ENCODE results near the gene MAN1A1. TPM values are rescaled to one million over a fixed set of nuclear protein-coding genes. Genes with fewer than 3 reads are reported as not detected.

Gene MAN1A1
- total and polyA plus RNA-seq, 2 experiments from 2014 or later = 2.0 to 8.7 TPM

GRCh38 chr6:119256978-119257462, 92.5 kb downstream of the MAN1A1 start (continued):
- TF ChIP-seq, protein P1, sequence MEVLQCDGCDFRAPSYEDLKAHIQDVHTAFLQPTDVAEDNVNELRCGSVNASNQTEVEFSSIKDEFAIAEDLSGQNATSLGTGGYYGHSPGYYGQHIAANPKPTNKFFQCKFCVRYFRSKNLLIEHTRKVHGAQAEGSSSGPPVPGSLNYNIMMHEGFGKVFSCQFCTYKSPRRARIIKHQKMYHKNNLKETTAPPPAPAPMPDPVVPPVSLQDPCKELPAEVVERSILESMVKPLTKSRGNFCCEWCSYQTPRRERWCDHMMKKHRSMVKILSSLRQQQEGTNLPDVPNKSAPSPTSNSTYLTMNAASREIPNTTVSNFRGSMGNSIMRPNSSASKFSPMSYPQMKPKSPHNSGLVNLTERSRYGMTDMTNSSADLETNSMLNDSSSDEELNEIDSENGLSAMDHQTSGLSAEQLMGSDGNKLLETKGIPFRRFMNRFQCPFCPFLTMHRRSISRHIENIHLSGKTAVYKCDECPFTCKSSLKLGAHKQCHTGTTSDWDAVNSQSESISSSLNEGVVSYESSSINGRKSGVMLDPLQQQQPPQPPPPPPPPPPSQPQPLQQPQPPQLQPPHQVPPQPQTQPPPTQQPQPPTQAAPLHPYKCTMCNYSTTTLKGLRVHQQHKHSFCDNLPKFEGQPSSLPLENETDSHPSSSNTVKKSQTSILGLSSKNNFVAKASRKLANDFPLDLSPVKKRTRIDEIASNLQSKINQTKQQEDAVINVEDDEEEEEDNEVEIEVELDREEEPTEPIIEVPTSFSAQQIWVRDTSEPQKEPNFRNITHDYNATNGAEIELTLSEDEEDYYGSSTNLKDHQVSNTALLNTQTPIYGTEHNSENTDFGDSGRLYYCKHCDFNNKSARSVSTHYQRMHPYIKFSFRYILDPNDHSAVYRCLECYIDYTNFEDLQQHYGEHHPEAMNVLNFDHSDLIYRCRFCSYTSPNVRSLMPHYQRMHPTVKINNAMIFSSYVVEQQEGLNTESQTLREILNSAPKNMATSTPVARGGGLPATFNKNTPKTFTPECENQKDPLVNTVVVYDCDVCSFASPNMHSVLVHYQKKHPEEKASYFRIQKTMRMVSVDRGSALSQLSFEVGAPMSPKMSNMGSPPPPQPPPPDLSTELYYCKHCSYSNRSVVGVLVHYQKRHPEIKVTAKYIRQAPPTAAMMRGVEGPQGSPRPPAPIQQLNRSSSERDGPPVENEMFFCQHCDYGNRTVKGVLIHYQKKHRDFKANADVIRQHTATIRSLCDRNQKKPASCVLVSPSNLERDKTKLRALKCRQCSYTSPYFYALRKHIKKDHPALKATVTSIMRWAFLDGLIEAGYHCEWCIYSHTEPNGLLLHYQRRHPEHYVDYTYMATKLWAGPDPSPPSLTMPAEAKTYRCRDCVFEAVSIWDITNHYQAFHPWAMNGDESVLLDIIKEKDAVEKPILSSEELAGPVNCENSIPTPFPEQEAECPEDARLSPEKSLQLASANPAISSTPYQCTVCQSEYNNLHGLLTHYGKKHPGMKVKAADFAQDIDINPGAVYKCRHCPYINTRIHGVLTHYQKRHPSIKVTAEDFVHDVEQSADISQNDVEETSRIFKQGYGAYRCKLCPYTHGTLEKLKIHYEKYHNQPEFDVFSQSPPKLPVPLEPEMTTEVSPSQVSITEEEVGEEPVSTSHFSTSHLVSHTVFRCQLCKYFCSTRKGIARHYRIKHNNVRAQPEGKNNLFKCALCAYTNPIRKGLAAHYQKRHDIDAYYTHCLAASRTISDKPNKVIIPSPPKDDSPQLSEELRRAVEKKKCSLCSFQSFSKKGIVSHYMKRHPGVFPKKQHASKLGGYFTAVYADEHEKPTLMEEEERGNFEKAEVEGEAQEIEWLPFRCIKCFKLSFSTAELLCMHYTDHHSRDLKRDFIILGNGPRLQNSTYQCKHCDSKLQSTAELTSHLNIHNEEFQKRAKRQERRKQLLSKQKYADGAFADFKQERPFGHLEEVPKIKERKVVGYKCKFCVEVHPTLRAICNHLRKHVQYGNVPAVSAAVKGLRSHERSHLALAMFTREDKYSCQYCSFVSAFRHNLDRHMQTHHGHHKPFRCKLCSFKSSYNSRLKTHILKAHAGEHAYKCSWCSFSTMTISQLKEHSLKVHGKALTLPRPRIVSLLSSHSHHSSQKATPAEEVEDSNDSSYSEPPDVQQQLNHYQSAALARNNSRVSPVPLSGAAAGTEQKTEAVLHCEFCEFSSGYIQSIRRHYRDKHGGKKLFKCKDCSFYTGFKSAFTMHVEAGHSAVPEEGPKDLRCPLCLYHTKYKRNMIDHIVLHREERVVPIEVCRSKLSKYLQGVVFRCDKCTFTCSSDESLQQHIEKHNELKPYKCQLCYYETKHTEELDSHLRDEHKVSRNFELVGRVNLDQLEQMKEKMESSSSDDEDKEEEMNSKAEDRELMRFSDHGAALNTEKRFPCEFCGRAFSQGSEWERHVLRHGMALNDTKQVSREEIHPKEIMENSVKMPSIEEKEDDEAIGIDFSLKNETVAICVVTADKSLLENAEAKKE (CRISPR knock-in tag; IDR thresholded peaks at IDR 0.05) = no peak
- TF ChIP-seq, protein P2, sequence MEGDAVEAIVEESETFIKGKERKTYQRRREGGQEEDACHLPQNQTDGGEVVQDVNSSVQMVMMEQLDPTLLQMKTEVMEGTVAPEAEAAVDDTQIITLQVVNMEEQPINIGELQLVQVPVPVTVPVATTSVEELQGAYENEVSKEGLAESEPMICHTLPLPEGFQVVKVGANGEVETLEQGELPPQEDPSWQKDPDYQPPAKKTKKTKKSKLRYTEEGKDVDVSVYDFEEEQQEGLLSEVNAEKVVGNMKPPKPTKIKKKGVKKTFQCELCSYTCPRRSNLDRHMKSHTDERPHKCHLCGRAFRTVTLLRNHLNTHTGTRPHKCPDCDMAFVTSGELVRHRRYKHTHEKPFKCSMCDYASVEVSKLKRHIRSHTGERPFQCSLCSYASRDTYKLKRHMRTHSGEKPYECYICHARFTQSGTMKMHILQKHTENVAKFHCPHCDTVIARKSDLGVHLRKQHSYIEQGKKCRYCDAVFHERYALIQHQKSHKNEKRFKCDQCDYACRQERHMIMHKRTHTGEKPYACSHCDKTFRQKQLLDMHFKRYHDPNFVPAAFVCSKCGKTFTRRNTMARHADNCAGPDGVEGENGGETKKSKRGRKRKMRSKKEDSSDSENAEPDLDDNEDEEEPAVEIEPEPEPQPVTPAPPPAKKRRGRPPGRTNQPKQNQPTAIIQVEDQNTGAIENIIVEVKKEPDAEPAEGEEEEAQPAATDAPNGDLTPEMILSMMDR (conservative IDR thresholded peaks at IDR 0.05; ENCODE audit: low read depth in 2 of 2) = no peak

DNA sequence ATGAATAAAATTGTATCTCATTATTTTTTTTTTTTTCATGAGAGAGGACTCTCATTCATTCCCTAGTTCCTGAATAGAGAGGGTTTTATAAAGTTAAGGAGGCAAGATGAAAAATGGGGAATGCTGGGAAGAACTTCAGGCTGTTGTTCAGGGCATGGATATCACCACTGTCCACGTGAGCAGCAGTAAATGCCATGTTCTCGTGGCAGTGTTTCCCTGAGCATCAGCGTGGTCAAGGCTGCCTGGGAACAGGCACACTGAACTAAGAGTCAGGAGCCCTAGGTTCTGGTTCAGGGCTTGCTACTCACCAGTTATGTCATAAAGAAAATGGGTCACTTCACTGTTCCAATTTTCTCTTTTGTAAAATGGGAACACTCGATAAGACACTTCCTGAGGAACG, 93.2 kb downstream of the MAN1A1 start:
- Mint-ChIP-seq H3K9me3 (no peaks in the 10 kb centered on the region), H3K4me1 (no peaks in the 10 kb centered on the region), H3K27me3 (ENCODE audit: insufficient read depth, low read depth, poor library complexity) (no peaks in the 10 kb centered on the region), H3K36me3 (ENCODE audit: low read depth) (no peaks in the 10 kb centered on the region), H3K4me3 (no peak overlapping the region), H3K27ac (no peak overlapping the region)
- Histone ChIP-seq H3K4me2 (no peak overlapping the region), H4K20me1 (replicated peaks; ENCODE audit: insufficient read depth) (no peaks in the 10 kb centered on the region), H3K4me3 (no peak overlapping the region), H3F3A (replicated peaks; ENCODE audit: low read depth) (no peaks in the 10 kb centered on the region), H3K4me1 (ENCODE audit: insufficient read depth) (no peaks in the 10 kb centered on the region), H3K27ac (ENCODE audit: low read depth) (no peak overlapping the region), H2AFZ (no peak overlapping the region), H3K79me2 (replicated peaks; ENCODE audit: insufficient read depth) (no peaks in the 10 kb centered on the region), H3K36me3 (ENCODE audit: insufficient read depth) (no peaks in the 10 kb centered on the region), H3K27me3 (ENCODE audit: insufficient read depth) (no peaks in the 10 kb centered on the region), H3K9me2 (ENCODE audit: insufficient read depth) (no peaks in the 10 kb centered on the region)
- no peak for ATAC-seq
- DNase-seq (ENCODE audit: low spot score) = no peak
- TF ChIP-seq ZNF331 (CRISPR knock-in tag; IDR thresholded peaks at IDR 0.05; ENCODE audit: low read depth) (no peak), STAT1 (IDR thresholded peaks at IDR 0.05; ENCODE audit: unreplicated experiment) (no peak), NANOG (IDR thresholded peaks at IDR 0.05; ENCODE audit: borderline replicate concordance) (no peak), EZH2 (IDR thresholded peaks at IDR 0.05; ENCODE audit: low read depth, unreplicated experiment) (no peak)
- TF ChIP-seq, protein P2 (conservative IDR thresholded peaks at IDR 0.05; ENCODE audit: low read depth in 2 of 2) = no peak
- TF ChIP-seq, protein P3, sequence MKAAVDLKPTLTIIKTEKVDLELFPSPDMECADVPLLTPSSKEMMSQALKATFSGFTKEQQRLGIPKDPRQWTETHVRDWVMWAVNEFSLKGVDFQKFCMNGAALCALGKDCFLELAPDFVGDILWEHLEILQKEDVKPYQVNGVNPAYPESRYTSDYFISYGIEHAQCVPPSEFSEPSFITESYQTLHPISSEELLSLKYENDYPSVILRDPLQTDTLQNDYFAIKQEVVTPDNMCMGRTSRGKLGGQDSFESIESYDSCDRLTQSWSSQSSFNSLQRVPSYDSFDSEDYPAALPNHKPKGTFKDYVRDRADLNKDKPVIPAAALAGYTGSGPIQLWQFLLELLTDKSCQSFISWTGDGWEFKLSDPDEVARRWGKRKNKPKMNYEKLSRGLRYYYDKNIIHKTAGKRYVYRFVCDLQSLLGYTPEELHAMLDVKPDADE (IDR thresholded peaks at IDR 0.05) = no peak
